GM19467 (cell line): ENCODE measurements around the gene SLFN14.
"Not testable (repeated sequence)": the region's sequence is repeated elsewhere in the genome, so short reads cannot be mapped to it uniquely, and the experiment has no call there.

ENCODE experiments used
- ATAC-seq: cut with Tn5 transposase; IDR thresholded peaks from one replicate; pipeline ENCODE4 v1.9.1; 2021; ENCODE audit warnings: mild to moderate bottlenecking, moderate library complexity; ENCODE audit not compliant: unreplicated experiment

The SLFN14 gene

DNA sequence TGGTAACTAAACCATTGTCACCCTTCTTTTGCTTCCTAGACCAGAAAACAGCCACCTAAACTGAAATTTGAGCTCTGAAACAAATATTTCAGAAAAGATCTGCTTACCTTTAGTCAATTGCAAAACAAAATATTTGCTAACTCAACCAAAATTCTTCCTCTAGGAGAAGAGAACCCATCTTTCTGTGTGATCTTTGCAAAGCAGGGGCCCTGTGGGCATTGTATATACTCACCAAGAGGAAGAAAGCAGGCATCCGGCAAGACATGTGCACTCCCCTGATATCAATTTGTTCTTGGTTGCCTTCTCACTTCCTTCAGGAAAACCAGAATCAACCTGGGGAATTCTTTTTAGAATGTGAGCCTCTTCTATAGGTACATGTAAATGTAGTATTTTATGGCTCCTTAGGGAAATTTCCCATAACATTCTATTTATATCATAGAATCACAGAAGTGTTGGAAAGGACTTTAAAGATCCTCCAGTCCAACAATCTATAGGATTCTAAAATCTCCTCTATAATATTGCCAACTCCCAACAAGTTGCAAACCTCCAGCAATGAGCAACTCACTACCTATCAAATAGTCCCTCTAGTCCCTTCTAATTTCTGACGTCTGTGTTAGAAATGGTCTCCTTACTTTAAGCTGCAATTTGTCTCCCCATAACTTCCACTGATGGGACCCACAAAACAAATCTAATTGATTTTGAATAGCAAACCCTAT is 966 bp downstream of the SLFN14 start:
- no peak for ATAC-seq

DNA sequence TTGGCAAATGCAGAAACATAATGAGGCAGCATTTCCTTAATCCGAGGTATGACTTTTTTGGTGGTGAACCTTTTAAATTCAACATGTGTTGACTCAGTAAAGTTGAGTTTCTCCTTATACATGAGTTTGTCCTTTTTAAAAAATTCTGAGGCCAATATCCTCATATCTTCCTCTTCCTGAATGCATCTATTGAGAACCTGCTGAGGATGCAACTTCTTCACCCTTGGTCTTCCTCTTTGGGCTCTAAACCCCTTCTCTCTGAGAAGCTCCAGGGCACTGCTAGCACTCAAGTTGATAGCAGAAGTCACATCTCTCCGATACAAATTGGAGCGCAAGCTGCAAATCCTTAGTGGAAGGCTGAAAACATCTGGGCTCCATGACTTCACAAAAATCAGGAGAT is 3.3 kb downstream of the SLFN14 start:
- no peak for ATAC-seq

DNA sequence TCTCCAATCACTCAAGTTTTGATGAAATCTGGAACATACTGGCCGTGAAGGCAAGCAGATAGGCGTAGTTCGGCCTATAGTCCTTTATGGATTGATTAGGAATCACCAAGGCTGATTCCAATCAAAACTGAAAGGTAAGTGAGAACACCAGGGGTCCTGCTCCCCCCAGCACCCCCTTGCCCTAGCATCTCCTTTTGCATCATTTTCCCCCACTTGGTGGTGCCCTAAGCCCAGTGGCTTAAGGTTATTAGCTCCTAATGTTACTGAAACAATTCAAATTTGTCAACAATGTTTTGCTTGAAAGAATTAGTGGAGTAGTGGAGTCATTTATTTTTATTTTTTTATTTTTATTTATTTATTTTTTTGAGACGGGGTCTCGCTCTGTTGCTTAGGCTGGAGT is 4.9 kb downstream of the SLFN14 start:
- no peak for ATAC-seq

DNA sequence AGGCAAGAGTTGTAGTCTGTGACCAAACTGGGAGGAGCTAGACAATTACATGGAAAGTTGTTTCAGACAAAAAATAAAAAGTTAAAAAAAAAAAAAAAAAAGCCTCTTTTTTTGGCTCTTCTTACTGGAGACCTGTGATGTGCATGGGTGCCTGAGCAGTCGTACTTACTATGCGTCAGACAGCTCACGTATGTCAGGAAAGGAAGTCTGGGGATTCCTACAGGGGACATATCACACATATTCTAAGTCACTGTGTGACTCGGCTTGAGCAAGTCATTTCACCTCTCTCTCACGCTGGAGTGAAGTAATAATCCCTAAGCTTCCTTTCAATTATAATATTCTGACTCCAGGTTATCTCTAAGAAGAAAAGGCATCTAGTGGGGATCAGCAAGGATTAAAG is 6.0 kb downstream of the SLFN14 start:
- no peak for ATAC-seq

DNA sequence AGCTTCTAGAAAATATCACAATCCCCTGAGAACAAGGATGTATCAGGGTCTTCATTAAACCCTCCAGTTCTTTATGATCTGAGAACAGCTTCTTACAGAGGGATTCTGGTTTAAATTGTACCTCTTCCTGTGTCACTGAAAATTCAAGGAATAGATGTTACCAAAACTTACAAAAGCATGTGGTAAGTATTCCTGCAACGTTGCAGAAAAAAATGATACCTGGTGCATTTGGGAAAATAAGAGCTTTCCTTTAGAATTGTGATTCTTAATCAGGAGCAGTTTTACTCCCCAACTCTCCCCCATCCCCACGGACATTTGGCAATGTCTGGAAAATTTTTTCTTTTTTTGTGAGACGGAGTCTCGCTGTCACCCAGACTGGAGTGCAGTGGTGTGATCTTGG is 7.3 kb downstream of the SLFN14 start:
- ATAC-seq = no peak

DNA sequence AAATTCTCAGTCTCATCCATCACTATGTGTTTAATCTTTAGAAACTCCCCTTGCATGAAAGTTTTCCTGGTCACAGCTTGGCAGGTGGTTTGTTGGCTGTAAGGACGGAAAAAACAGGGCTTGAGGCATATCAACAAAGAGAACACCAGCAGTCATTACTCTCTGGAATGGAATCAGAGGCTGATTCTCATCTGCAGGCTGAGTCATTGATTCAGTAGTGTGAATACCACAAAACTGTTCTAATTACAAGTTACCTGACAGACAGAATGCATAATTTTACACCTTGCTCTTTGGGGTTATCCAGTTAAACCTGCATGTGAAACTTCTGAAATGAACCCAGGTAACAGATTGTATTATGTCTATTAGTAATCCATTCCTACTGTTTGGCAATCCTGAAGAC is 11.6 kb downstream of the SLFN14 start:
- no peak for ATAC-seq

DNA sequence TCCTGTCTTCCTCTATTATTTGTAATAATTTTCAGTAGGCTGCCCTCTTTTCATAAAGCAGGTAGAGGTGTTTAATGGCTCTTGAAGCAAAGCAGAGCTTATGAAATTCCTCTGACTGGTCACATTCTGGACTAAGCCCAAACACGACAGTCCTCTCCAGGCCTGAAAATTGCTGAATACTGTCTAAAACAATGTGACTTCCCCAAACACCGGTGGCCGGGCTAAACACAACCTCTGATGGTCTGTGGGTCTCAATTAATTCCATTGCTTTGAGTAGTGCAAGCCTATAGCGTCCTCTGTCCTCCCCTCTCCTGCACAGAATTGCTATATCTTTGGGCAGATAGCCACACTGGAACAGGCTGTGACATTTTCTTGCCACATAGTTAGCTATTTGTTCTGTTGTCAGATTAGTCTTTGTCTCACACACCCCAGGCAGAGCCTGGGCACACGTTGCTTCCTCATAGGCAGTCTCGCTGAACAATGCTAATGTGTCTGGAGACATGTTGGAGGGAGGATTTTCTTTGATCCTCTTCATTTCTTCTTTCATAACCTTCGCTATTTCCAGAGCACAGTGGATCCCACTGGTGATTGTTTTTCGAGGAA is 12.3 kb downstream of the SLFN14 start:
- ATAC-seq = no peak

DNA sequence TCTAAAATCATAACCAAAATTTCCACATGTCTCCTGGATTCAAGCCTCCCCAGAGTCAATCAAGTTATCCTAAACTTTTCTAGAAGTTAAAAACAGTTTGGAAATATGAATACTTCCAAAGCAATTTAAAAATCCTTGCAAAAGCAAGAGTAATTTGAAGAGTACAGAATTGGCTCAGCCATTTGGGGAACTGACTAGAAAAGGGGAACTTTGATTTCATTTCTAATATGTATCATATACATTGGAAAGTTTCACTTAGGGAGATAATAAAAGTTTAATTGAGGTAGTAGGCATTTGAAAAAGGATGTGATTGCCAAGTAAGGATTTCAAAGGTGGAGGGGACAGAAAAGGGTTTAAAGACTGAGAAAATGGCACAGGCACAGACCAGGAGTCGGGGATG is 14.1 kb downstream of the SLFN14 start:
- no peak for ATAC-seq

DNA sequence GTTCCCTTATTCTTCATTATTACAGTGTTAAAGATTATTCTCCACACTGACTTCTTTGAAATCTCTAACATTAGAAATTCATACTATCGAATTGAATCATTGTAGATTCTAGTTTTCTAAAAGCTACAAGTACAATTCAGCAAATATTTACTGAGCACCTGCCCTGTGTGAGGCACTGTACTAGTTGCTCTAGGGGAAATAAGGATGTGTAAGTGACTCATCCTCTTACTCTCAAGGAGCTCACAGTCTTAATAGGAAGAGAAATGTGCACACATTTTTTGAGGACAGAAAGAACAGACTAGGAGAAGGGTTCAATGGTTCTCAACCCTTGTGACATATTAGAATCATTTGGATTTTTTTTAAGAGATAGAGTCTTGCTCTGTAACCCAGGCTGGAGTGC is 15.5 kb downstream of the SLFN14 start:
- no peak for ATAC-seq

DNA sequence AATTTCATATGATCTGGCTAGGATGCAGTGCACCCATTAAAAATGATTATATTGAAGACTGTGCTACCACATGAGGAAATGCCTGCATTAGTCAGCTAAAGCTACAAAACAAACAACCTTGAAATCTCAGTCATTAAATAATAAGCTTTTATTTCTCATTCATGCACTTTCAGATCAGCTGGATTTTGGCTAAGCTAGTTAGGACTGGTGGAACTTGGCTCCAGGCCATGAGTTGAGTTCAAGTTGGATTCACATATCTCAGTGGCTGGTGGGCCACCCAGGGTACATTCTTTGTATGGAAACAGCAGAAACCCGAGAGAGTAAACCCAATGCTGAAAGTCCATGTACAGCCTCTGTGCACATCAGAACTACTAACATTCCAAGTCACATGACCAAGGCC is 16.8 kb downstream of the SLFN14 start:
- no peak for ATAC-seq

DNA sequence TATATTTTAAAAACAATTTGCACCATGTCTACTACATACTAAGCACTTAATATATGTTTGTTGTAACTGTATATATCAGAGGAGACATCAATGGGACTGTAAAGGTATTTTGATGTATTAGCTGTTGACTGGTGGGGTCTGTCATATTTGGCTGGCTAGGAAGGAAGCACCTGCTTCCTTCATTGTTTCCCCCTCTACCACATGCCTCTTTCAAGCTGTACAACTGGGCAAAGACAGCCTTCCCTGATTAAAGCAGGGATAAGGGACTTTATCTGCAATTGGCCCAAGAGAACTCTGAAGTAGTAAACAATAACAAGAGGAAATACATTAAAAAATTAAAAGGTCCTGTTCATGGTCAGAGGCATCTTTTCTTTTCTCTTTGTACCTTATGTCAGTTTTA is 17.6 kb downstream of the SLFN14 start:
- ATAC-seq = no peak

DNA sequence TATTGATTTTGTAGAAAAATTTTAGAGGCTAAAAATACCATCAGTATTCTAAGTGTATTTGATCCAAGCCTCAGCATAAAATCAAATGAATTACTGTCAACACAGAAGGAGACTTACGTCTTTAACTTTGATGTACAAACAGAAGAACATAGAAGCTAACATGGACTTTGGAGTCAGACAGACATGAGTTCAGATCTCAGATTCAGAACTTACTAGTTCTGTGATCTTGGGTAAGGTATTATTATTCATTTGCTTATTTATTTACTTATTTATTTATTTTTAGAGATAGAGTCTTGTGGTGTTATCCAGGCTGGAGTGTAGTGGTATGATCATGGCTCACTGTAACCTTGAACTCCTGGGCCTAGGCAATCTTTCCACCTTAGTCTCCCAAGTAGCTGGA is 19.2 kb downstream of the SLFN14 start:
- ATAC-seq = no peak

DNA sequence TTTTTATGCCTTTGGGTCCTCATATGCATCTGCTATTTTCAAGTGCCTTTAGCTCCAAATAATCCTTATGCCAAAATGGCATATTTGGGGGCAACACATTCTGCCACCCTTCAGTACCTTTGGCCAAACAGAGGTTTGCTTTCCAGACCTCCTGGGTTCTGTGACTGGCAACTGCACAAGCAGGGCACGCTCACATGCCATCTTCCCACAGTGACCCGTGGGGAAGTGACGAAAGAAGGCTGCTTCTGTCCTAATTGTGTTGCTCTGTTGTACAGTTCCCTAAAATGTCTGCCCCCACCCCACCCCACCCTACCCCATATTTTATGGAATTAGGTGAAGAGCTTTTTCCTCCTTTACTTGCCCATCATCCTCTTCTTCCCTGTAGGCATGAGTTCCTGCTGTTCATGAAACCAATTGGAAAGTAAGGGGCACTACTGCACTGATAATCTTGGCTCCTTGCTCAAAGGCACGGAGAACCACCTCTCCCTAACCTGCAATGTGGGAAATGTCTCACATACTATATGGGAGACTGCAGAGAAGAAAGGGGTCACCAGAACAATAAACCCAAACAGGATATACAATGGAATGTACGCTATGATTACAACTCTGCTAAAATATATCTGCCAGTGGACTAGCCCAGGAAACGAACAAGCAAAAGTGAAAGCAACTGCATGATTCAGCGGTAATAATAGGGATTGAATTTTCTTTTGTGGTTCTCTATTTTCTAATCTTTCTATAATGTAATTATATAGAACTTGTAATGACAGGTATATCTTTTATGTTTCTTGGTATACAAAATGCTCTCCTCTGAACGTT is 19.8 kb downstream of the SLFN14 start:
- ATAC-seq = no peak

DNA sequence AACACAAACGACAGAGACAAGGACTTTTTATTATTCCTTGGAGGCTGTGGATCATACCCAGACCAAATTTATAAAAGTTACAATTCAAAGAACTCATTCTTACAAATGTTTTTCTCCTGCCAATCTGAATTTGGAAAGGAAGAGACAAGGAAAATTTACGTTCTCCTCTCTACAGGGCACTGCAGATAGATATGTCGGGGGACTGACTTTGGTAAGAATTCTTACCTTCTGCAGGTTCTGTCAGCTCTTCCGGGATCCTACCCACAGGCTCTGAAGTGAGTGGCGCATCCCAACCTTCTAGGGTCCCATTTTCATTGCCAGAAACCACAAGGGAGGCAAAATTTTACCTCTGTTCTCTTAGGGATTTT is 21.0 kb downstream of the SLFN14 start:
- ATAC-seq = no peak

DNA sequence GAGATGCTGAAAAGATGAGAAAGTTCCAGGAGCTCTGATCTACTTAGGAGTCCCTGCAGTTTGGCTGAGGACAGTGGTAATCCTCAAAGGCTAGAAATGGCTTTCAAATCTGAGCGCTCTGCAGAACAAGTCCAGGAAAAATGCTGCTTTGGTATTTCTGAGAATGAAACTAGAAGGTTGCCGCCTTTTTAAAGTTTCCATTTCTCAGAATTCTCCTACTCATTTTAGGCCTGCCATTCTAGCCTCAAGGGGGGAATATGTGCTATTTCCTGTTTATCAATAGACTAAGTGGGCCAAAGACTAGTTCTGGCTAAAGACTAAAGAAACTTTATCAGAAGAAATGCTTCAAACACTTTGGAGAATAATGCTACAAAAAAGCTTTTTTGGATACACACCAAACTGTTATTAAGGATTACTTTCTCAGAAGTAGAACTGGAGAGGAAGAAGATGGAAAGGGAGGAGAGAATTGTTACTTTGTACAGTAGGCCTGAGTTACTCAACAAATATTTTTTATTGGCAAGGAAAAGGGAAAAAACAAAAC is 22.9 kb downstream of the SLFN14 start, which contains the start of gene SLFN12L:
Gene SLFN12L, minus strand, starts transcription at position 78 of the 541 bp plus-strand sequence. CDS start 15,314 bp downstream, outside the sequence.
- ATAC-seq = no peak

DNA sequence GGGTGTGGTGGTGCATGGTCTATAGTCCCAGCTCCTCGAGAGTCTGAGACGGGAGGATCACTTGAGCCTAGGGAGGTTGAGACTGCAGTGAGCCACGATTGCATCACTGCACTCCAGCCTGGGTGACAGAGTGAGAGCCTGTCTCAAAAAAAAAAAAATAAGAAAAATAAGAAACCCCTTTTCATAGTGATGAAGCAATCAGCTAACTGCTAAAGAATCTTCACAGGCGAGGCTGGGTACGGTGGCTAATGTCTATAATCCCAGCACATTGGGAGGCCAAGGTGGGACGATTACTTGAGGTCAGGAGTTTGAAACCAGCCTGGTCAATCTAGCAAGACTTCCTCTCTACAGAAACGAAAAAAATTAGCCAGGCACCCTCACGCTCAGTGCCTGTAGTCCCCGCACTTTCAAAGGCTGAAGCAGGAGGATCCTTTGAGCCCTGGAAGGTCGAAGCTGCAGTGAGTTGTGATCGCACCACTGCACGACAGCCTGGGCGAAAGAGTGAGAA is 23.9 kb downstream of the SLFN14 start:
- no peak for ATAC-seq

DNA sequence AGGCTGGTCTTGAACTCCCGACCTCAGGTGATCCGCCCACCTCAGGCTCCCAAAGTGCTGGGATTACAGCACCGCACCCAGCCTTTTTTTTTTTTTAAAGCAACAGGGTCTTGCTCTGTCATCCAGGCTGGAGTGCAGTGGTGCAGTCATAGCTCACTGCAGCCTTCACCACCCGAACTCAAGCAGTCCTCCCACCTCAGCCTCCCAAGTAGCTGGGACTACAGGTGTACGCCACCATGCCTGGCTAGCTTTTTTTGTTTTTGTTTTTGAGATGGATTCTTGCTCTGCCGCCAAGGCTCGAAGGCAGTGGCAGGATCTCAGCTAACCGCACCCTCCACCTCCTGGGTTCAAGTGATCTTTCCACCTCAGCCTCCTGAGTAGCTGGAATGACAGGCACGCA is 25.2 kb downstream of the SLFN14 start:
- not testable (repeated sequence) for ATAC-seq

DNA sequence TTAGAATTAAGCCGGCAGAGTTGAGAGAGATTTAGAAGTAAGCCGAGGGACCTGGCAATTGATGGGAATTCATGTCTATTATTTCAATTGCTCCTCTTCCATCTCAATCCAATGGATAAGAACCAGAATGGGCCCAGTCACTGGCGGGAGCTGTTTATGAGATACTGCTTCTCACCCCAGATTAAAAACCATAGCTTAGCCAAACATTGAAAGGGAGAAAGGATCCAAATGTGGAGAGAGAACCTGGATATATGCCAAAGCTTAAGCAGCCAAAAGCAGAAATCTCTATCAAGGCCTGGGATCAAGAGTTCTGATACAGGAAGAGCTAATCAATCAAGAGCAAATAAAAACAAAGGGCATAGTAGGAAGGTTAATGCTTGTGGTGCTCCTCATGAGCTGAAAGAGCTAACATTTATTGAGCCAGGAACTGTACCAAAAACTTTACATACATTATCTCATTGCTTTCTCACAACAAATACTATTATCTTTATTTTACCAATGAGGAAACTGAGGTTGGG is 26.0 kb downstream of the SLFN14 start:
- no peak for ATAC-seq

DNA sequence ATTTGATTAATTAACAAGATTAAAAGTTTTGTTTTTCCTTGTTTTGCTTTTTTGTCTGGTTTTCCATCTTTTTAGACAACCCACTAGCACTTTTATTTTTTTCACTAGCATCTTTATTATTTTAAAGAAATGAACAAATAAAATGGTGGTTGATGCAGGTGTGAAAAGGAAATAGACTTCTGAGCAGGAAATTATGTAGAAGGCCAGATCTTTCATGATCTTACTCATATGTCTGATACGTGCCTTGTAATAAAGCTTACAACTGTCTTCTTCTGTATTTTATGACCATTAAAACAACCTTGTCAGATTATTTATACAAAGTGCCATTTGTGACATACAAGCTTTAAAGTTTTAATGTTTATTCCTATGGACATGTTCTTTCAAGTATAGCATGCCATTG is 29.5 kb downstream of the SLFN14 start:
- ATAC-seq = no peak

DNA sequence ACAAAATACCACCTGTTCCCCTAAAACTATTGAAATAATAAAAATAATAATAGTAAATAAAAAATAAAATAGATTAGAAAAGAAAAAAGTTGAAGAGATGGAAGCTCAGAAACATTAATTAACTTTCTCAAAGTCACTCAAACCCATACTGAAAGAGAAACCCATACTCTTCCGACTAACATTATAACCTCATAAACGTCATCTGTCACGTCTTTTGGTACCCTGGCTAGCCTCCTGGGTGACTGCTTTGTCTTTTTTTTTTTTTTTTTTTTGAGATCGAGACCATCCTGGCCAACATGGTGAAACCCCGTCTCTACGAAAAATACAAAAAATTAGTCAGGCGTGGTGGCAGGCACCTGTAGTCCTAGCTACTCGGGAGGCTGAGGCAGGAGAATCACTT is 30.8 kb downstream of the SLFN14 start:
- no peak for ATAC-seq

DNA sequence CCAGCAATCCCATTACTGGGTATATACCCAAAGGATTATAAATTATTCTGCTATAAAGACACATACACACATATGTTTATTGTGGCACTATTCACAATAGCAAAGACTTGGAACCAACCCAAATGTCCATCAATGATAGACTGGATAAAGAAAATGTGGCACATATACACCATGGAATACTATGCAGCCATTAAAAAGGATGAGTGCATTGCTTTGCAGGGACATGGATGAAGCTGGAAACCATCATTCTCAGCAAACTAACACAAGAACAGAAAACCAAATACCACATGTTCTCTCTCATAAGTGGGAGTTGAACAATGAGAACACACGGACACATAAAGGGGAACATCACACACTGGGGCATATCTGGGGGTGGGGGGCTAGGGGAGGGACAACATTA is 31.3 kb downstream of the SLFN14 start:
- not testable (repeated sequence) for ATAC-seq
